ENCODE results near the gene NRN1L.
"Not testable (repeated sequence)": the region's sequence is repeated elsewhere in the genome, so short reads cannot be mapped to it uniquely, and the experiment has no call there.

Gene NRN1L

GRCh38 chr16:67860589-67861398, 23.9 kb upstream of the NRN1L start:
- DNase-seq (ENCODE audit: low spot score): no peak

GRCh38 chr16:67861877-67862276, 22.8 kb upstream of the NRN1L start:
- no peak for DNase-seq (ENCODE audit: low spot score)

GRCh38 chr16:67862623-67863583, 21.8 kb upstream of the NRN1L start:
- DNase-seq (ENCODE audit: low spot score): no peak

- not testable (repeated sequence) for DNase-seq (ENCODE audit: low spot score)
These were observed 20.6 kb upstream of the NRN1L start for GRCh38 chr16:67864044-67864443.

GRCh38 chr16:67864594-67864993, 20.1 kb upstream of the NRN1L start:
- no peak for DNase-seq (ENCODE audit: low spot score)

GRCh38 chr16:67865318-67865717, 19.4 kb upstream of the NRN1L start:
- DNase-seq (ENCODE audit: low spot score): no peak

- DNase-seq (ENCODE audit: low spot score): peak; percentile 37
These were observed 16.4 kb upstream of the NRN1L start for GRCh38 chr16:67868290-67868689.

- no peak for DNase-seq (ENCODE audit: low spot score)
These were observed 15.0 kb upstream of the NRN1L start for GRCh38 chr16:67869653-67870052.

GRCh38 chr16:67871256-67871655, 13.4 kb upstream of the NRN1L start:
- no peak for DNase-seq (ENCODE audit: low spot score)

- DNase-seq (ENCODE audit: low spot score): no peak
These were observed 12.5 kb upstream of the NRN1L start for GRCh38 chr16:67872131-67872630.

GRCh38 chr16:67872631-67873434, 11.9 kb upstream of the NRN1L start, which contains the start of gene EDC4:
Gene EDC4, plus strand, starts transcription at chr16:67873052. Its CDS starts 210 bp downstream, at chr16:67873262.
- DNase-seq (ENCODE audit: low spot score): peak; percentile 68

- no peak for DNase-seq (ENCODE audit: low spot score)
These were observed 11.0 kb upstream of the NRN1L start for GRCh38 chr16:67873435-67874370.

- DNase-seq (ENCODE audit: low spot score): no peak
These were observed 10.3 kb upstream of the NRN1L start for GRCh38 chr16:67874372-67874771.

GRCh38 chr16:67877064-67877463, 7.6 kb upstream of the NRN1L start:
- no peak for DNase-seq (ENCODE audit: low spot score)

GRCh38 chr16:67878232-67878631, 6.5 kb upstream of the NRN1L start:
- no peak for DNase-seq (ENCODE audit: low spot score)

- DNase-seq (ENCODE audit: low spot score): no peak
These were observed 5.8 kb upstream of the NRN1L start for GRCh38 chr16:67878846-67879245.

GRCh38 chr16:67879462-67879861, 5.2 kb upstream of the NRN1L start:
- DNase-seq (ENCODE audit: low spot score): no peak

GRCh38 chr16:67879936-67880335, 4.7 kb upstream of the NRN1L start:
- DNase-seq (ENCODE audit: low spot score): no peak

GRCh38 chr16:67880584-67880983, 4.1 kb upstream of the NRN1L start:
- no peak for DNase-seq (ENCODE audit: low spot score)

- peak; percentile 82 for DNase-seq (ENCODE audit: low spot score)
These were observed 3.0 kb upstream of the NRN1L start for GRCh38 chr16:67881621-67882161.
